Suprapubic skin (tissue), 4 donors: ENCODE data around the gene IMP4.

Experiments used
- EP300 ChIP-seq: sonication (generic); formaldehyde crosslinking; IDR thresholded peaks from one replicate; pipeline ENCODE4 v1.6.1; 2017; ENCODE audit warnings: antibody characterized with exemption
- POLR2A ChIP-seq, 2 donors: fragments of 450-650 bp; IDR thresholded peaks; one replicate each; pipeline ENCODE4 v1.6.1; 2017; ENCODE audit warnings: antibody characterized with exemption in 2 of 2, mild to moderate bottlenecking in 2 of 2, moderate library complexity in 2 of 2
- POLR2AphosphoS5 ChIP-seq, 3 donors: sonication (generic); formaldehyde crosslinking; IDR thresholded peaks; one replicate each; pipeline ENCODE4 v1.6.1; 2017; ENCODE audit warnings: antibody characterized with exemption in 3 of 3
- TF ChIP-seq, protein P1 (sequence below), 2 donors: fragments of 200-600 bp in 1 of 2; fragments of 450-650 bp in 1 of 2; sonication (generic) in 1 of 2; IDR thresholded peaks; one replicate each; pipeline ENCODE4 v1.5.1; 2016 to 2019; ENCODE audit warnings: antibody characterized with exemption in 2 of 2, mild to moderate bottlenecking in 1 of 2, moderate library complexity in 1 of 2

- TF ChIP-seq POLR2AphosphoS5 (IDR thresholded peaks at IDR 0.05) (no peak), POLR2A (IDR thresholded peaks at IDR 0.05) (no peak), EP300 (no peak)
- TF ChIP-seq, protein P1, sequence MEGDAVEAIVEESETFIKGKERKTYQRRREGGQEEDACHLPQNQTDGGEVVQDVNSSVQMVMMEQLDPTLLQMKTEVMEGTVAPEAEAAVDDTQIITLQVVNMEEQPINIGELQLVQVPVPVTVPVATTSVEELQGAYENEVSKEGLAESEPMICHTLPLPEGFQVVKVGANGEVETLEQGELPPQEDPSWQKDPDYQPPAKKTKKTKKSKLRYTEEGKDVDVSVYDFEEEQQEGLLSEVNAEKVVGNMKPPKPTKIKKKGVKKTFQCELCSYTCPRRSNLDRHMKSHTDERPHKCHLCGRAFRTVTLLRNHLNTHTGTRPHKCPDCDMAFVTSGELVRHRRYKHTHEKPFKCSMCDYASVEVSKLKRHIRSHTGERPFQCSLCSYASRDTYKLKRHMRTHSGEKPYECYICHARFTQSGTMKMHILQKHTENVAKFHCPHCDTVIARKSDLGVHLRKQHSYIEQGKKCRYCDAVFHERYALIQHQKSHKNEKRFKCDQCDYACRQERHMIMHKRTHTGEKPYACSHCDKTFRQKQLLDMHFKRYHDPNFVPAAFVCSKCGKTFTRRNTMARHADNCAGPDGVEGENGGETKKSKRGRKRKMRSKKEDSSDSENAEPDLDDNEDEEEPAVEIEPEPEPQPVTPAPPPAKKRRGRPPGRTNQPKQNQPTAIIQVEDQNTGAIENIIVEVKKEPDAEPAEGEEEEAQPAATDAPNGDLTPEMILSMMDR (IDR thresholded peaks at IDR 0.05) = no peak
These were observed 34.0 kb downstream of the IMP4 start for GRCh38 chr2:130376433-130377293.
